Activated naive CD4-positive, alpha-beta T cell treated with anti-CD3 and anti-CD28 coated beads, Interleukin-2, amount 50 U/mL, for 16 hours (primary cell): Measurements from ENCODE around the gene AGR2.

ENCODE experiments used
- DNase-seq: peaks from one replicate; pipeline ENCODE4 v3.0.0-alpha.2; 2020

AGR2 gene

GRCh38 chr7:16812542-16813231 lies 7.9 kb upstream of the AGR2 start:
- no peak for DNase-seq

DNA sequence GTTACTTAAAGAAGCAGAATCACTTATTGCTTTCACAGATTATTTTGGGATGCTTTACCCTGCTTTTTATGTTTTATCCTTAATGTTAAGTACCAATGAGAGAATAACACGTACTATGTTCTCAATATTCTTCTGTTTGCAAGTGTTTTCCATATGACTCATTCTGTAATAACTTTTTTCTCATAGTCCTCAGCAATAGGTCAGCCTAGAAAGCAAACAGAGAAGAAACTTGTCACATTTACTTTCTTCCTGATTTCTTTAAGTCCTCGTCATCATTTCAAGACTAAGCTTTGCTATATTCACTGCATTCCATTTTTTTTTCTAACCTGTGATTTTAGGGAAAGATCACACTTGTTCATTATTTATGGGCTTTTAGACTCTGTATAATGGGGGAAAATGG lies 6.8 kb upstream of the AGR2 start:
- DNase-seq, result no peak

DNA sequence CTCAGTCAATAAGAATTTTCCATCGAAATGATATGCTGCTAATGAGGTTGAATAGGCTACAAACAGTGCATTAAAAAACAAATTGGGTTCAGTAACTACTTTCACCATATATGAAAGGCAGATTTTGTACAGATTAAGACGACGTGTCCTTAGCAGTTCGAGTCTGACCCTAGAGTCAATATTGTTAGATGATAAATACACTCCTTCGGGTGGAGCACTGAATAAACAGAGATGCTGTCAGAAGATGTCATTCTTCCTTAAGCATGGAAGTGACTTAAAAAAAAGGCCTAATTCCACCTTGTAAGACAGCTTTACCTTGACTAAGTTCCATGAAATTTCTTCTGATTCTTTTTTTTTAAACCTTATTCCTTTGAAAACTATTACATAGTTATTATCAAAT lies 5.8 kb upstream of the AGR2 start:
- DNase-seq, result no peak

DNA sequence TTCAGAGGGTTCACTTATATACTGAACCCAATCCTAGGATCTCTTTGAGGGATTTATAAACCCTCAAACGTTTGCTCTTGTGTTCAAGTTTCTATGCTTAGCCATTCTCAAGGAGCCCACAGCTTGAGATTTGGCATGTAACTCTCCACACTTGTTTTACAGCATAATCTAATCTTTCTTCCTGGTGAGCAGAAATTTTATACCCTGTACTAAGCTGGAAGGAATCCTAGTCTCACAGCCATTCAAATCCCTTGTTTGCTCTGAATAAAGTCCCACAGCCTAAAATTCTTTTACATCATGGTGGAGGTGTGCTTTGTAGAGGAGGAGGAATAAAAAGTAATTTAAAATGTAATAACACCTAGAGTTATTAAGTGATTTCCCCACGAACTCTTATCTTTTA lies 5.3 kb upstream of the AGR2 start:
- DNase-seq, result no peak

GRCh38 chr7:16805441-16805840 lies 642 bp upstream of the AGR2 start:
- no peak for DNase-seq

DNA sequence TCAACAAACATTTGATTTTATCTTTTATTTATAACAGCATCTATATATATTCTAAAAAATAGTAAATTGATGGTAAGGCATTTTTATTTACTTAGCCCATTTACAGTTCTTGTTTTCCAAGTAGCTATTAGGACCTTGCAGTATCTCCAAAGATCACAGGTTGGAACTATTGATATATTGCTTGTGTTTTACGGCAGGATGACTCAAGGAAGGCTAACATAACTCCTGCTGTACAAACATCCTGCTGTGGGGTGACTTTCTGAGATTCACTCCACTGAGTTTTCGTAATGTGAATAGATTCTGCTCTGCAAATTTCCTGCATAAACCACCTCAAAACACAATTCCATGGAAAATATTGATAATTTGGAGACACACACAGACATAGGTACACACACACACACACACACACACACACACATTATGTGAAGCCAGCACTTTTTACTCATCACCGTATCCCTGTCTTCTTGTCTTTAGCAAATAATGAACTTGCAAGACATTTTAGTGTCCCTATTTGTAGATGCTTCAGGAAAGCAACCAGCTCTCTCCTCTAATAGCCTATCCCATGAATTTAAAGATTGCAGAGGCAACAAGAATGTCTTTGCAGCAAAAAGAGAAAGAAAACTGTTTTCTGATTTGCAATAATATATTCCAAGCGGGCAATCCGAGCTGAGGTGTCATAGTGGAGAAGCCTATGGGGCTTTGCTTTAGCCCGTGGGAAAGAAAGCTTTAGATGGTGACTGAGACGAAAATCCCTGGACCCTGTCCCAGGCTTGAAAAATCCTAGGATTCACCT lies 722 bp downstream of the AGR2 start:
- DNase-seq, result no peak

GRCh38 chr7:16803125-16803524 lies 1.7 kb downstream of the AGR2 start:
- no peak for DNase-seq

DNA sequence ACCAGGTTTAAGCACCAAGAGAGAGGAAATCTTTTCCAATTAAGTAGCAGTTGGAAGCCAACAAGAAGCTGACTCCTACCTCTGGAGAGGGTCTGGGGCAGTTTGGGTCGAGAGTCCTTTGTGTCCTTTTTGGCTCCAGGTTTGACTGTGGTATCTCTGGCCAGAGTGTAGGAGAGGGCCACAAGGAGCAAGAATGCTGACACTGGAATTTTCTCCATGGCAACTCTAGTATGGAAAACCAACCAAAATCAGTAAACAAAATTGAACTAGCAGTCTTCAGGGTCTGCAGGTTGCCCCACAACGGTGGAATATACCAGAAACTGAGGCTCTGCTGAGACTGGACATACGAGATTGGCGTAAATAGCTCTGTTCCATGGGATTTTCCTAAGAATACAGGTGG lies 3.2 kb downstream of the AGR2 start:
- DNase-seq, result no peak

GRCh38 chr7:16801111-16801542 lies 3.7 kb downstream of the AGR2 start:
- DNase-seq, result no peak

GRCh38 chr7:16795624-16796023 lies 9.2 kb downstream of the AGR2 start:
- no peak for DNase-seq

GRCh38 chr7:16794986-16795385 lies 9.8 kb downstream of the AGR2 start:
- no peak for DNase-seq

- DNase-seq, result no peak
Measured at GRCh38 chr7:16791905-16792698, 12.7 kb downstream of the AGR2 start.

DNA sequence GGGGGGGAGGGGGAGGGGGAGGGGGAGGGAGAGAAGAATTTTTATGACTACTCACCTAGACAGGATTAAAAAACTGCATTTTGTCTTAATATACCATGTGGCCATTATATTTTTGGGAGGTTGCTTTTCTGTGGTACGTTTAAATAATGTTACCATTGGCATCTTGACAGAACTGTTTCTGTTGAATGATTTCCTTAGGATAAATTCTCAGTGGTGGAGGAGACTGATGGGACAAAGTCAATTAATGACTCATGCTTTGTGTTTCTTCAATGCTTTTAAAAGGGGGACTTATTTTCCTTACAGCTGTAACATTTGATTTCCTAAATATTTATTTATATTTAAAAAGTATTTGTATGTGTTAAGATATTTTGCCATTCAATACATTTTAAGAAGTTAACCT lies 13.7 kb downstream of the AGR2 start:
- DNase-seq, result no peak

GRCh38 chr7:16787127-16787526 lies 17.7 kb downstream of the AGR2 start:
- DNase-seq, result no peak

GRCh38 chr7:16786257-16786656 lies 18.5 kb downstream of the AGR2 start:
- no peak for DNase-seq

GRCh38 chr7:16785846-16786245 lies 19.0 kb downstream of the AGR2 start:
- DNase-seq, result no peak

GRCh38 chr7:16785321-16785720 lies 19.5 kb downstream of the AGR2 start:
- no peak for DNase-seq

- DNase-seq, result no peak
Measured at GRCh38 chr7:16780596-16780995, 24.2 kb downstream of the AGR2 start.

GRCh38 chr7:16779051-16779450 lies 25.7 kb downstream of the AGR2 start:
- no peak for DNase-seq

GRCh38 chr7:16778476-16778875 lies 26.3 kb downstream of the AGR2 start:
- no peak for DNase-seq

DNA sequence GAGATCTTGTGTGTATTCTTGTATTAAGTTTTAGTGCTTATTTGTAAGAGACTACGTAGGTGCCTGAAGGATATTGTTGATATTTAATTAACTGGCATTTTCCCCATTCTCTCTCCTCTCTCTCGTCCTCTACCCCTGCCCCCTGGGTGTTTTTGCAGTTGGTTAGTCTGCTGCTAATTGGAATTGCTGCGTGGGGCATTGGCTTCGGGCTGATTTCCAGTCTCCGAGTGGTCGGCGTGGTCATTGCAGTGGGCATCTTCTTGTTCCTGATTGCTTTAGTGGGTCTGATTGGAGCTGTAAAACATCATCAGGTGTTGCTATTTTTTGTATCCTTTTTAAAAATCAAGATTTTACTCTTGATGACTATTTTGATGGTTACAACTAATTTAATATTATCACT lies 28.7 kb downstream of the AGR2 start:
- no peak for DNase-seq

GRCh38 chr7:16774986-16775385 lies 29.8 kb downstream of the AGR2 start:
- no peak for DNase-seq

DNA sequence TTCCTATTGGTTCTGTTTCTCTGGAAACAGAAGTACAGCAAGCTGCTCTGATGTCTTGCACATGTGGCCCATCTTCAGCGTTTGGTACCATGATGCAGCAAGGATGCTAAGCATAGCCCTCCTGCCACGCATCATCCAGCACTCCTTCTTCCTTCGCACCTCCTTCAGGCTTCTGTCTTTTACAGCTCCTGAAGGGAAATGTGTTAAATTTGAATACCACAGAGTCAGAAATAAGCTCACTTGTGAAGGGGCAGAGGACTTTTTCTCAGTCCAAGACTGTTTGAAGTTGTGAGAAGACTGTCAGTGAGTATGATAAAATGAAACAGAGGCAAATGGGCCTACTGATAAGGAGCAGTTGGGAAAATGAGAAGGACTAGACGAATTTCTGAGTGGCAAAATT lies 30.5 kb downstream of the AGR2 start:
- DNase-seq, result no peak

- no peak for DNase-seq
Measured at GRCh38 chr7:16773884-16774283, 30.9 kb downstream of the AGR2 start.
